Suprapubic skin (tissue), 4 donors: ENCODE data around the gene BET1L. TPM values are rescaled to one million over a fixed set of nuclear protein-coding genes. Genes with fewer than 3 reads are reported as not detected.

Experiments used
- DNase-seq, 2 donors: peaks; one replicate each; pipeline ENCODE4 v3.0.0-alpha.2; 2019; ENCODE audit warnings: low spot score in 2 of 2
- H3K27ac ChIP-seq: fragments of 200-600 bp; sonication (generic); one replicate; pipeline ENCODE4 v1.5.1; 2019
- H3K27me3 ChIP-seq: fragments of 200-600 bp; sonication (generic); one replicate; pipeline ENCODE4 v1.5.1; 2019
- H3K36me3 ChIP-seq: fragments of 200-600 bp; sonication (generic); one replicate; pipeline ENCODE4 v1.5.1; 2019
- H3K4me1 ChIP-seq: fragments of 200-600 bp; sonication (generic); one replicate; pipeline ENCODE4 v1.5.1; 2019
- H3K4me3 ChIP-seq: fragments of 200-600 bp; sonication (generic); one replicate; pipeline ENCODE4 v1.5.1; 2019; ENCODE audit warnings: mild to moderate bottlenecking
- H3K9me3 ChIP-seq: fragments of 200-600 bp; sonication (generic); one replicate; pipeline ENCODE4 v1.5.1; 2019
- EP300 ChIP-seq: sonication (generic); formaldehyde crosslinking; IDR thresholded peaks from one replicate; pipeline ENCODE4 v1.6.1; 2017; ENCODE audit warnings: antibody characterized with exemption
- POLR2A ChIP-seq, 2 donors: fragments of 450-650 bp; IDR thresholded peaks; one replicate each; pipeline ENCODE4 v1.6.1; 2017; ENCODE audit warnings: antibody characterized with exemption in 2 of 2, mild to moderate bottlenecking in 2 of 2, moderate library complexity in 2 of 2
- POLR2AphosphoS5 ChIP-seq, 3 donors: sonication (generic); formaldehyde crosslinking; IDR thresholded peaks; one replicate each; pipeline ENCODE4 v1.6.1; 2017; ENCODE audit warnings: antibody characterized with exemption in 3 of 3
- WGBS: methylation state at CpG from one replicate; pipeline ENCODE4 v1.1.5; 2018; 5-methylcytosine and 5-hydroxymethylcytosine counted together
- total RNA-seq, 4 donors: library from RNA; depleted of rRNA; stranded (reverse); fragments of >200 nt; gene quantifications; one replicate each; pipeline ENCODE4 v1.1.0, GENCODE V29; 2016
- TF ChIP-seq, protein P1 (sequence below), 2 donors: fragments of 200-600 bp in 1 of 2; fragments of 450-650 bp in 1 of 2; sonication (generic) in 1 of 2; IDR thresholded peaks; one replicate each; pipeline ENCODE4 v1.5.1; 2016 to 2019; ENCODE audit warnings: antibody characterized with exemption in 2 of 2, mild to moderate bottlenecking in 1 of 2, moderate library complexity in 1 of 2

Gene BET1L
- total RNA-seq, 4 donors from 2014 or later = 25.8 to 31.7 (median 27.9) TPM

- H3K4me1 ChIP-seq = peaks cover 53% of the 10 kb centered on the region
- H3K36me3 ChIP-seq = peaks cover 50% of the 10 kb centered on the region
- WGBS = 86% methylated on average over 13 of the region's 16 CpGs
- no peak for DNase-seq
- no peak for TF ChIP-seq POLR2AphosphoS5 (IDR thresholded peaks at IDR 0.05)
- TF ChIP-seq EP300 = no peak
- no peak for TF ChIP-seq POLR2A (IDR thresholded peaks at IDR 0.05)
- TF ChIP-seq, protein P1, sequence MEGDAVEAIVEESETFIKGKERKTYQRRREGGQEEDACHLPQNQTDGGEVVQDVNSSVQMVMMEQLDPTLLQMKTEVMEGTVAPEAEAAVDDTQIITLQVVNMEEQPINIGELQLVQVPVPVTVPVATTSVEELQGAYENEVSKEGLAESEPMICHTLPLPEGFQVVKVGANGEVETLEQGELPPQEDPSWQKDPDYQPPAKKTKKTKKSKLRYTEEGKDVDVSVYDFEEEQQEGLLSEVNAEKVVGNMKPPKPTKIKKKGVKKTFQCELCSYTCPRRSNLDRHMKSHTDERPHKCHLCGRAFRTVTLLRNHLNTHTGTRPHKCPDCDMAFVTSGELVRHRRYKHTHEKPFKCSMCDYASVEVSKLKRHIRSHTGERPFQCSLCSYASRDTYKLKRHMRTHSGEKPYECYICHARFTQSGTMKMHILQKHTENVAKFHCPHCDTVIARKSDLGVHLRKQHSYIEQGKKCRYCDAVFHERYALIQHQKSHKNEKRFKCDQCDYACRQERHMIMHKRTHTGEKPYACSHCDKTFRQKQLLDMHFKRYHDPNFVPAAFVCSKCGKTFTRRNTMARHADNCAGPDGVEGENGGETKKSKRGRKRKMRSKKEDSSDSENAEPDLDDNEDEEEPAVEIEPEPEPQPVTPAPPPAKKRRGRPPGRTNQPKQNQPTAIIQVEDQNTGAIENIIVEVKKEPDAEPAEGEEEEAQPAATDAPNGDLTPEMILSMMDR (IDR thresholded peaks at IDR 0.05) = no peak
- peak overlapping the region; percentile 80 for H3K4me3 ChIP-seq
- no peaks in the 10 kb centered on the region for H3K27me3 ChIP-seq
- no peaks in the 10 kb centered on the region for H3K9me3 ChIP-seq
- H3K27ac ChIP-seq = no peak overlapping the region
These were observed 1.8 kb downstream of the BET1L start for GRCh38 chr11:205221-206001.

DNA sequence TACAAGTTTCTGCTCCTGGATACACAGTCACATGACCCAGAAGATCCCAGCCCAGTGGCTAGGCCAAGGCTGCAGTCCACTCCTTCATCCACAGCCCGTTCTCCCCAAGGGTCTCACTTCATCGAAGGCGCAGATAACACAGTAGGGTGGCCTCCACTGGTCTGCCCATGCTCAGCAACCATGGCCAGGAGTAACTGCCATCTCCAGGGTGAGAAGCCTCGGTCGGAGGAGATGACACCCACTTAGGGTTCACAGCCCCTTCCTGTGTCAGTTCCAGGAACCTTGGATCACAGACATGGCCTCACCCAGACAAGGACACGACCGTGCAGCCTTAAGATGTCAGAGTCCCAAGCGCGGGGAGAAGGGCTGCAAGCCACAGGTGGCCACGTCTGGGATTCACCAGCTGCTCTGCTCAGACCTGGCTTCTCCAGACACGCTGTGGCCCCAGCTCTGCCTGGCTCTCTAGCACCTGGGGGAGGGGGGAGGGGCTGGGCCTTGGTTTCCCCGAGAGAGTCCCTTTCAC is 2.6 kb downstream of the BET1L start:
- no peak overlapping the region for H3K4me3 ChIP-seq
- H3K9me3 ChIP-seq = no peaks in the 10 kb centered on the region
- H3K27me3 ChIP-seq = no peaks in the 10 kb centered on the region
- peaks cover 46% of the 10 kb centered on the region for H3K4me1 ChIP-seq
- no peak overlapping the region for H3K27ac ChIP-seq
- 83% methylated on average over 9 of the region's 12 CpGs for WGBS
- peaks cover 45% of the 10 kb centered on the region for H3K36me3 ChIP-seq
- DNase-seq = no peak
- no peak for TF ChIP-seq EP300
- TF ChIP-seq, protein P1 (IDR thresholded peaks at IDR 0.05) = no peak
- TF ChIP-seq POLR2AphosphoS5 (IDR thresholded peaks at IDR 0.05) = no peak
- no peak for TF ChIP-seq POLR2A (IDR thresholded peaks at IDR 0.05)

DNA sequence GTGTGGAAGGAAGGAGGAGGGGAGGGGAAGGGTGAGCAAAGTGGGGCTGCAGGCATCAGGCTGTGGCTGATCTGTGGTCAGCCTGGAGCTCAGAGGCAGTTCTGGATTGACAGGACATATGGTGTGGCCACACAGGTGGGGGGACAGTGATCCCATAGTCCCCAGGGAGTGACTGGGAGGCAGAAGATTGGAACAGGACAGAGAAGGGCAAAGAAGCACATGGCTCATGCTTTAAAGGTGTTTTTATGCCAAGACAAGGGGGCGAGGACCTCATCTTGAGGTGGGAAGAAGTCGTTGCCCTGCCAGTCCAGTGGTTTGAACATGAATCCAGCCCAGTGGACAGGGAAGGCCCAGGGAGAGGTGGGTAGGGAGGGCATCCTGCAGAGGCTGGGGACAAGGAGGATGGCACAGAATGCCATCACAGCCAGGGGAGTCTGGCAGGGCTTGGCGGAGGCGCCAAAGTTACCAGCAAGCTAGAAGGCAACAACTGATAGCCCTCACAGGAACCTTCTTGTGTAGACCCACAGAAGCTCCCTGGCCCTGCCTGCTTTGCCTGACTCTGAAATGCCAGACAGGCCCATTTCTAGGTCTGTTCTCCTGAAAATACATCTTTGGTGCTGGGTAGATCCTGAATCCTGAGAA is 3.1 kb downstream of the BET1L start:
- DNase-seq = no peak

GRCh38 chr11:203056-203944 is 3.9 kb downstream of the BET1L start:
- TF ChIP-seq, protein P1 (IDR thresholded peaks at IDR 0.05) = no peak
- TF ChIP-seq POLR2AphosphoS5 (IDR thresholded peaks at IDR 0.05) (no peak), POLR2A (IDR thresholded peaks at IDR 0.05) (no peak), EP300 (no peak)
- Histone ChIP-seq H3K4me3 (no peak overlapping the region), H3K27me3 (no peaks in the 10 kb centered on the region), H3K27ac (no peak overlapping the region), H3K9me3 (no peaks in the 10 kb centered on the region), H3K4me1 (peaks cover 37% of the 10 kb centered on the region), H3K36me3 (peaks cover 43% of the 10 kb centered on the region)
- 90% methylated on average over 6 of the region's 7 CpGs for WGBS
- DNase-seq = peak in 1 of 2 donors; percentile 71

More for the DNA sequence above, 3.1 kb downstream of the BET1L start:
- Histone ChIP-seq H3K4me3 (no peak overlapping the region), H3K9me3 (no peaks in the 10 kb centered on the region), H3K4me1 (peaks cover 40% of the 10 kb centered on the region), H3K27me3 (no peaks in the 10 kb centered on the region), H3K36me3 (peaks cover 43% of the 10 kb centered on the region), H3K27ac (no peak overlapping the region)
- WGBS = 83% methylated on average over 4 of the region's 4 CpGs
- TF ChIP-seq EP300 = no peak
- TF ChIP-seq POLR2AphosphoS5 (IDR thresholded peaks at IDR 0.05) = no peak
- TF ChIP-seq POLR2A (IDR thresholded peaks at IDR 0.05) = no peak
- TF ChIP-seq, protein P1 (IDR thresholded peaks at IDR 0.05) = no peak
